ENCODE results near the gene GRXCR2.

GRXCR2 gene

GRCh38 chr5:145872486-145872885 is 328 bp downstream of the GRXCR2 start:
- no peaks in the 10 kb centered on the region for H3K9me3 ChIP-seq (ENCODE audit: control insufficient read depth, insufficient read depth, low read depth, low read length)
- ChIA-PET POLR2A (no interaction called here), CTCF (no interaction called here)
- H3K27ac ChIP-seq (ENCODE audit: extremely low read depth, low read depth, low read length) = no peak overlapping the region
- no peaks in the 10 kb centered on the region; the same call in 1 of the 2 replicates for H3K4me1 ChIP-seq (ENCODE audit: control insufficient read depth, insufficient read depth, low read length)
- H3K36me3 ChIP-seq (ENCODE audit: control insufficient read depth in 2 of 2, insufficient read depth in 1 of 2, low read length in 2 of 2) = no peaks in the 10 kb centered on the region
- TF ChIP-seq ZNF248 (tag by site-specific recombination; IDR thresholded peaks at IDR 0.05) (no peak), ZNF202 (tag by site-specific recombination; IDR thresholded peaks at IDR 0.05; ENCODE audit: borderline replicate concordance) (no peak), TCF7L2 (IDR thresholded peaks at IDR 0.05; ENCODE audit: borderline replicate concordance, low read depth, low read length) (no peak), ZNF23 (tag by site-specific recombination; IDR thresholded peaks at IDR 0.05; ENCODE audit: borderline replicate concordance) (no peak), ZBTB8A (tag by site-specific recombination; IDR thresholded peaks at IDR 0.05) (no peak), PRDM1 (tag by site-specific recombination; IDR thresholded peaks at IDR 0.05) (no peak), ZNF18 (tag by site-specific recombination; IDR thresholded peaks at IDR 0.05) (no peak), BCL6B (tag by site-specific recombination; IDR thresholded peaks at IDR 0.05) (no peak), ZNF555 (tag by site-specific recombination; conservative IDR thresholded peaks at IDR 0.05) (no peak), MZF1 (tag by site-specific recombination; IDR thresholded peaks at IDR 0.05; ENCODE audit: borderline replicate concordance) (no peak), ZNF768 (tag by site-specific recombination; IDR thresholded peaks at IDR 0.05) (no peak), ZNF791 (tag by site-specific recombination; IDR thresholded peaks at IDR 0.05) (no peak)
- H3K4me3 ChIP-seq (ENCODE audit: low read depth, low read length) = no peak overlapping the region

- Histone ChIP-seq H3K9me3 (ENCODE audit: control insufficient read depth, insufficient read depth, low read depth, low read length) (no peaks in the 10 kb centered on the region), H3K36me3 (ENCODE audit: control insufficient read depth in 2 of 2, insufficient read depth in 1 of 2, low read length in 2 of 2) (no peaks in the 10 kb centered on the region), H3K4me3 (ENCODE audit: low read depth, low read length) (no peak overlapping the region), H3K27ac (ENCODE audit: extremely low read depth, low read depth, low read length) (no peak overlapping the region), H3K4me1 (ENCODE audit: control insufficient read depth, insufficient read depth, low read length) (no peaks in the 10 kb centered on the region; the same call in 1 of the 2 replicates)
- CTCF ChIA-PET = interaction anchor here (0.5 to 0.7 kb wide), 2 partner anchors 56 to 1319 kb away, joined by 3 to 6 read pairs; no protein-coding TSS in a partner anchor
- TF ChIP-seq ZNF785 (tag by site-specific recombination; IDR thresholded peaks at IDR 0.05) = no peak
- POLR2A ChIA-PET = no interaction called here
Measured at GRCh38 chr5:145869753-145870152, 3.1 kb downstream of the GRXCR2 start.

- ChIA-PET CTCF (interaction anchor here (1.1 kb wide), 1 partner anchor 21 kb away, joined by 7 read pairs; no protein-coding TSS in a partner anchor), POLR2A (no interaction called here)
- Histone ChIP-seq H3K4me1 (ENCODE audit: control insufficient read depth, insufficient read depth, low read length) (no peaks in the 10 kb centered on the region; the same call in 1 of the 2 replicates), H3K4me3 (ENCODE audit: low read depth, low read length) (no peak overlapping the region), H3K27ac (ENCODE audit: extremely low read depth, low read depth, low read length) (no peak overlapping the region), H3K9me3 (ENCODE audit: control insufficient read depth, insufficient read depth, low read depth, low read length) (no peaks in the 10 kb centered on the region), H3K36me3 (ENCODE audit: control insufficient read depth in 2 of 2, insufficient read depth in 1 of 2, low read length in 2 of 2) (no peaks in the 10 kb centered on the region)
- TF ChIP-seq ZNF501 (tag by site-specific recombination; IDR thresholded peaks at IDR 0.05) = no peak
- no peak for TF ChIP-seq ZNF10 (tag by site-specific recombination; IDR thresholded peaks at IDR 0.05)
- no peak for TF ChIP-seq ZFP3 (tag by site-specific recombination; IDR thresholded peaks at IDR 0.05; ENCODE audit: low read depth)
- no peak for TF ChIP-seq ZBTB26 (tag by site-specific recombination; optimal IDR thresholded peaks at IDR 0.05)
- TF ChIP-seq GLI4 (tag by site-specific recombination; IDR thresholded peaks at IDR 0.05) = no peak
- no peak for TF ChIP-seq GLI2 (tag by site-specific recombination; IDR thresholded peaks at IDR 0.05; ENCODE audit: borderline replicate concordance, low read depth)
- no peak for TF ChIP-seq ZNF670 (tag by site-specific recombination; IDR thresholded peaks at IDR 0.05; ENCODE audit: low read depth)
- no peak for TF ChIP-seq ZBTB7A (tag by site-specific recombination; IDR thresholded peaks at IDR 0.05; ENCODE audit: low read depth)
- no peak for TF ChIP-seq OSR2 (tag by site-specific recombination; IDR thresholded peaks at IDR 0.05)
- TF ChIP-seq ZFHX2 (tag by site-specific recombination; conservative IDR thresholded peaks at IDR 0.05) = no peak
- TF ChIP-seq ZFP69B (tag by site-specific recombination; IDR thresholded peaks at IDR 0.05) = no peak
Measured at GRCh38 chr5:145867806-145868205, 5.0 kb downstream of the GRXCR2 start.

Measured in HEK293 (cell line).